SK-N-MC (cell line): Measurements from ENCODE around the gene BLNK.

Experiments
- EZH2 ChIP-seq: fragments of 200-600 bp; sonication (generic); IDR thresholded peaks from one replicate; pipeline ENCODE4 v1.6.1; 2017; ENCODE audit warnings: antibody characterized with exemption
- FOXP2 ChIP-seq: optimal IDR thresholded peaks from 2 replicates; pipeline ENCODE3; 2011; ENCODE audit warnings: mild to moderate bottlenecking, moderate library complexity; ENCODE audit not compliant: insufficient read depth; ENCODE audit errors: extremely low read length, control extremely low read depth
- POLR2AphosphoS5 ChIP-seq: IDR thresholded peaks from 2 replicates; pipeline ENCODE4 v1.6.1; 2012; ENCODE audit warnings: mild to moderate bottlenecking, low read depth, low read length, borderline replicate concordance

GRCh38 chr10:96212911-96213310 lies 58.5 kb downstream of the BLNK start:
- TF ChIP-seq EZH2 (no peak), POLR2AphosphoS5 (no peak), FOXP2 (no peak)
